ENCODE results near the gene SCD. TPM values are rescaled to one million over a fixed set of nuclear protein-coding genes. Genes with fewer than 3 reads are reported as not detected.

Gene SCD
- total RNA-seq, 1 experiment from 2014 or later = 867 TPM

DNA sequence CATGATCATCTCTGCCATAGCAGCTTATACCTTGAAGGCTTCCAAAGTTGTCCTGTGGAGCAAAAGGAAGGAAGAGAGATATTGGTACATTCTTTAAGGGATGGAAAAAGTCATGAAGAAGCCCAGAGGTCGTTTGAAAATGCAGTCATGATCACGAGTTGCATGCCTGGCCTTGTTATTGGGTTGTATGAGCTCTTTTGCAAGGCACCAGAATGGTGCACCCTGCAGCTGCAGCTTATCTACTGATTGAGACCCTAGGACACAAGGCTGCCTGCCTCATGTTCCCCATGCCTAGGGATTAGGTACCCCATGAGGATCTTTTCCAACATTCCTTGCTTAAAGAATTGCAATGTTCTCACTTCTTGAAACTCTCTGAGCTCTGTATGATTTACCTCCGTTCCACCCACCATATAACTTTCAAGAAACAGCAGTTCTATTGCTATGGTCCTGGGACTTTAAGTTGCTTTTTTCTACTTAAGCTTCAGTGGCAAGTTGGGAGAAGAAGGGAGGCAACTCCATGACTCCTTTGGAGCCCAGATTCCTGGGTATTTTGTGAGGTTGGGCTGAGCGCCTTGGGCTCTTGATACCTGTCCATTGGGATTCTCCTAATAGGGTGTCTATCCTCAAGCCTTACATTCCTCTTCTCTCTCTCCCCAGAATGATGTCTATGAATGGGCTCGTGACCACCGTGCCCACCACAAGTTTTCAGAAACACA, 6.9 kb downstream of the SCD start:
- in situ Hi-C loops (cut with HindIII; ENCODE audit: low pct_unique_long_range_greater_than_20kb, low sequenced_read_pairs) = no loop called here
- DNase-seq (ENCODE audit: low read depth, low spot score) = no peak

DNA sequence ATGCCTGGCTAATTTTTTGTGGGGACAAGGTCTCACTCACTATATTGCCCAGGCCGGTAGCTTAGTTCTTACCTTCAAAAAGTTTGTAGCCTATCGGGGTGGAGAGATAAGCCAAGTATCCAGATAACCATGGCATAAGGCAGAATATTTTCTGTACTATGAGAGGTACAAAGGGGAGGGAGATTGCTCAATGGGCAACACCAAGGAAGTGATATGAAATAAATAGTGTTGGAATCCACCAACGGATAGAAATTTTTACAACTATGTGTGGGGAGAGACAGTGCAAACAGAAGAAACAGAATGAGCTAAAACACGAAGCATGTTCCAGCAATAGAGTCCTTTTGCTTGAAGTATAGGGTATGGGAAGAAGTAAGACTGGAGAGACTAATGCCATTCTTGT, 8.1 kb downstream of the SCD start:
- in situ Hi-C loops (cut with HindIII; ENCODE audit: low pct_unique_long_range_greater_than_20kb, low sequenced_read_pairs) = no loop called here
- no peak for DNase-seq (ENCODE audit: low read depth, low spot score)

GRCh38 chr10:100356067-100357017, 9.3 kb downstream of the SCD start:
- peak; percentile 53 for DNase-seq (ENCODE audit: low read depth, low spot score)
- in situ Hi-C loops (cut with HindIII; ENCODE audit: low pct_unique_long_range_greater_than_20kb, low sequenced_read_pairs) = no loop called here

DNA sequence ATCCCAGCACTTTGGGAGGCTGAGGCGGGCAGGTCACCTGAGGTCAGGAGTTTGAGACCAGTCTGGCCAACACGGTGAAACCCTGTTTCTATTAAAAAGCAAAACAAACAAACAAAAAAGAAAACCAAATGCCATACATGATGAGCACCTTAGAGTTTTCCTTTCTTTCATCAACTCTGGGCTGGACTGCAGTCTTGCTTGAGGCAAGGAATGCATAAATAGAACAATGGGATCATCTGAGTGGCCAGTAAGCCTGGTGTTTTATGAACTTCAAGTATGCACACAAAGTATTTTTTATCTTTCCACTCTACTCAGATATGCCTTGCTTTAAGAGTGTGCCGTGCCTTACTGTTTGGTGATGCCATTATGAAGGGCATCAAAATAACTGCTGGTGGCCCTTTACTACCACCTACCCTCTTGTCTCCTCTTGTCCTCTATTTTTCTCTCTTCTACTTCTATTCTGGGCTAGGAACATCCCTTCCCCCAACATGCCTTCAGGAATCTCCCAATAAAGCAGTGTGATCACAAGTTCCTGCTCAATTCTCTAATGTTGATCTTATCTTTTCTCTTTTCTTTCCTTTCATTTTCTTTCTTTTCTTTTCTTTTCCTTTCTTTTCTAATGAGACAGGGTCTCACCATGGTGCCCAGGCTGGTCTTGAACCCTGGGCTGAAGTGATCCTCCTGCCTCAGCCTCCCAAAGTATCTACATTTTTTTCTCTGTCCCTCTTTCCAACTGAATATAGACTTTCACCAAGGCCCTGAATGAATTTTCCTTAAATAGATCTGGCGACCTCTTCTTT, 10.2 kb downstream of the SCD start:
- peak; percentile 70 for DNase-seq (ENCODE audit: low read depth, low spot score)
- in situ Hi-C loops (cut with HindIII; ENCODE audit: low pct_unique_long_range_greater_than_20kb, low sequenced_read_pairs) = no loop called here

GRCh38 chr10:100359030-100359432, 12.0 kb downstream of the SCD start:
- no peak for DNase-seq (ENCODE audit: low read depth, low spot score)
- in situ Hi-C loops (cut with HindIII; ENCODE audit: low pct_unique_long_range_greater_than_20kb, low sequenced_read_pairs) = no loop called here

DNA sequence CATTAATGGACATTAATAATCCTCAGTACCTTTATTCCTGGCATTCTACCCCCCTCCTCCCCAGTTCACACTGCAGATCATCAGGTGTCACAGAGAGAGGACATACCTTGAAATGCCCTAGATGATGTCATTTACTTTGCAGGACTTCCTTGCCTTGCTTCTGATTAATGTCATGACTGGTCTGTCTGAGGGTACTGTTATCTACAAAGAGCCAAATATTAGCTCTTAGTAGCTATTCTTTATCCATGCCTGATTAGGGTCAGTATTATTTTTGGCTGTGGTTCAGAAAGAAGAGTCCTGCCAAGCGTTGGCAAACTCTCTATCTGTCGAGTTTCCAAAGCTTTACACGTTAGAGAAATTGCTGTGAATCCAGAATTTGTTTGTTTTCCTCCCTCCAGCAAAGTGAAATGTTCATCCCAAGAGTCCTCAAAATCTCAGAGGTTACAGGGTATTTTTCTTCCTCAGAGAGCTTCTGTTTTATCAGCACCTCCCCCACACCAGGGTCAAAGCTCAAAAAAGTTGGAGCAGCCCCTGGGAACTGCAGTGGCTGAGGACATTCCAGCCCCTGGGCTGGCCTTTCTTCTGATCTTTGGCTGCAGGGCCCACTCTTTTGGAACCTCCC, 12.6 kb downstream of the SCD start:
- in situ Hi-C loops (cut with HindIII; ENCODE audit: low pct_unique_long_range_greater_than_20kb, low sequenced_read_pairs) = no loop called here
- no peak for DNase-seq (ENCODE audit: low read depth, low spot score)

DNA sequence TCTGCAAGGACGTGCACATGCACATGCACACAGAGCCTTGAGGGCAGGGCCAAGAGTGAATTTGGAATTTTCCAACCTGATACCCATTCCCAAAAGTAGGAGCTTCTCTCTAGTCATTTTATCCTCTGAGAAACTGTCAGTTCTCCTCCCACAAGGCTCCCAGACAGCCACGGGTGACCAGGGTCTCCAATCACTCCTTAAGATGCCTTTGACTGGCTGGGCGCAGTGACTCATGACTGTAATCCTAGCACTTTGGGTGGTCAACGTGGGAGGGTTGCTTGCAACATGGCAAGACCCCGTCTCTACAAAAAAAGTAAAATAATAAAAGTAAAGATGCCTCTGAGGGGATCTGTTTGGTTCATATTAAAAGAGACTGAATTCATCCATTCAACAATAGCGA, 13.2 kb downstream of the SCD start:
- DNase-seq (ENCODE audit: low read depth, low spot score) = no peak
- in situ Hi-C loops (cut with HindIII; ENCODE audit: low pct_unique_long_range_greater_than_20kb, low sequenced_read_pairs) = no loop called here

DNA sequence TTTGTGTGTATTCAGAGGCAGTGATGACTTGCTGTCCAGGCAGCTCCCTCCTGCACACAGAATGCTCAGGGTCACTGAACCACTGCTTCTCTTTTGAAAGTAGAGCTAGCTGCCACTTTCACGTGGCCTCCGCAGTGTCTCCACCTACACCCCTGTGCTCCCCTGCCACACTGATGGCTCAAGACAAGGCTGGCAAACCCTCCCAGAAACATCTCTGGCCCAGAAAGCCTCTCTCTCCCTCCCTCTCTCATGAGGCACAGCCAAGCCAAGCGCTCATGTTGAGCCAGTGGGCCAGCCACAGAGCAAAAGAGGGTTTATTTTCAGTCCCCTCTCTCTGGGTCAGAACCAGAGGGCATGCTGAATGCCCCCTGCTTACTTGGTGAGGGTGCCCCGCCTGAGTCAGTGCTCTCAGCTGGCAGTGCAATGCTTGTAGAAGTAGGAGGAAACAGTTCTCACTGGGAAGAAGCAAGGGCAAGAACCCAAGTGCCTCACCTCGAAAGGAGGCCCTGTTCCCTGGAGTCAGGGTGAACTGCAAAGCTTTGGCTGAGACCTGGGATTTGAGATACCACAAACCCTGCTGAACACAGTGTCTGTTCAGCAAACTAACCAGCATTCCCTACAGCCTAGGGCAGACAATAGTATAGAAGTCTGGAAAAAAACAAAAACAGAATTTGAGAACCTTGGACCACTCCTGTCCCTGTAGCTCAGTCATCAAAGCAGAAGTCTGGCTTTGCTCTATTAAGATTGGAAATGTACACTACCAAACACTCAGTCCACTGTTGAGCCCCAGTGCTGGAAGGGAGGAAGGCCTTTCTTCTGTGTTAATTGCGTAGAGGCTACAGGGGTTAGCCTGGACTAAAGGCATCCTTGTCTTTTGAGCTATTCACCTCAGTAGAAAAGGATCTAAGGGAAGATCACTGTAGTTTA, 15.8 kb downstream of the SCD start:
- in situ Hi-C loops (cut with HindIII; ENCODE audit: low pct_unique_long_range_greater_than_20kb, low sequenced_read_pairs) = no loop called here
- DNase-seq (ENCODE audit: low read depth, low spot score) = no peak

- in situ Hi-C loops (cut with HindIII; ENCODE audit: low pct_unique_long_range_greater_than_20kb, low sequenced_read_pairs) = no loop called here
Measured at GRCh38 chr10:100364175-100364574, 17.1 kb downstream of the SCD start.

DNA sequence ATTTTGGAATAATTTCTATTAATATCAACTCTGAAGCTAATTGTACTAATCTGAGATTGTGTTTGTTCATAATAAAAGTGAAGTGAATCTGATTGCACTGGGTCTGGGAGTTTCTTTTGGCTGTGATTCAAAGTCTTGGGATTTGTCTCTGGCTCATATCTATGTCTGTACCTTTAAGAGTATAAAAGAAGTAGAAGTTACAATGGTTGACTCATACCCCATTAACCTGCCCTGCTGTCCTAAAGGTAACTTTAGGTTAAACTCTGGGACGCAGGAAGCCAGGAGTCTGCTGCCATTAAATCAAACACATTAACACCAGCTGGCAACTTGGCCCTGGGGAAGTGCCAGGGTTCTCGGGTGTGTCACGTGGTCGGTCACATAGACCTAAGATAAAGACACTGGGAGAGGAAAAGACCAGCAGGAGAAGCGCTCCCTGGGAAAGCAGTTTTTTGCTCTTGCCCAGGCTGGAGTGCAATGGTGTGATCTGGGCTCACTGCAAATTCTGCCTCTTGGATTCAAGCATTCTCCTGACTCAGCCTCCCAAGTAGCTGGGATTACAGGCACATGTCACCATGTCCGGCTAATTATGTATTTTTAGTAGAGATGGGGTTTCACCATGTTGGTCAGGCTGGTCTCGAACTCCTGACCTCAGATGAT, 17.8 kb downstream of the SCD start:
- in situ Hi-C loops (cut with HindIII; ENCODE audit: low pct_unique_long_range_greater_than_20kb, low sequenced_read_pairs) = no loop called here
- DNase-seq (ENCODE audit: low read depth, low spot score) = peak; percentile 89

More at GRCh38 chr10:100364175-100364574, 17.1 kb downstream of the SCD start:
- no peak for DNase-seq (ENCODE audit: low read depth, low spot score)

DNA sequence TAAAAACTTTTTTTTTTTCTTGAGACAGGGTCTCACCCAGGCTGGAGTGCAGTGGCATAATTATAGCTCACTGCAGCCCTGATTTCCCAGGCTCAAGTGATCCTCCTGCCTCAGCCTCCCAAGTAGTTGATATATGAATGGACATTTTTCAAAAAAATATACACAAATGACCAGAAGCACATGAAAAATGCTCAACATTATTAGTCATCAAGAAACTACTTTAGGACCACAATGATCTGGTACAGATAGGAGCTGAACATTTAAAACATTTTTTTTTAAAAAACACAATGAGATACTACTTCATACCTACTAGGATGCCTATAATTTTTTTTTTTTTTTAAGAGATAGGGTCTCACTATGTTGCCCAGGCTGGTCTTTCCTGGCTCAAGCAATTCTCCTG, 21.7 kb downstream of the SCD start:
- DNase-seq (ENCODE audit: low read depth, low spot score) = no peak
- in situ Hi-C loops (cut with HindIII; ENCODE audit: low pct_unique_long_range_greater_than_20kb, low sequenced_read_pairs) = no loop called here

- in situ Hi-C loops (cut with HindIII; ENCODE audit: low pct_unique_long_range_greater_than_20kb, low sequenced_read_pairs) = no loop called here
- peak; percentile 95 for DNase-seq (ENCODE audit: low read depth, low spot score)
Measured at GRCh38 chr10:100370714-100371481, 23.9 kb downstream of the SCD start.

DNA sequence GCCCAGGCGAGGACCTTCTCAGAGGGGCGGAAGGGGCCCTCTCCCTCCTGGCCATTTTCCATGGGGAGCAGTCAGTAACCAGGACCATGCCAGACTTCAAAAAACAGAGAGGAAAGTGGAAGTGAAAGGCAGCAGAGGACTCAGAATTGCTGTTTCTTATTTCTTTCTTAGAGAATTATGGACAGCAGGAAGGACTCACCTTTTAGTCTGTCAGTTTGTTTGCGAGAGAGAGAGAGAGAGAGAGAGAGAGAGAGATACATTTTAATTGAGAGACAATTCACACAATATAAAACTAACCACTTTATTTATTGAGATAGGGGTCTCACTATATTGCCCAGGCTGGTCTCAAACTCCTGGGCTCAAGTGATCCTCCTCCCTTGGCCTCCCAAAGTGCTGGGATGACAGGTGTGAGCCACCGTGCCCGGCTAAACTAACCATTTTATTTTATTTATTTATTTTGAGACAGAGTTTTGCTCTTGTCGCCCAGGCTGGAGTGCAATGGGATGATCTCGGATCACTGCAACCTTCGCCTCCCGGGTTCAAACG, 24.5 kb downstream of the SCD start:
- DNase-seq (ENCODE audit: low read depth, low spot score) = no peak
- in situ Hi-C loops (cut with HindIII; ENCODE audit: low pct_unique_long_range_greater_than_20kb, low sequenced_read_pairs) = no loop called here

DNA sequence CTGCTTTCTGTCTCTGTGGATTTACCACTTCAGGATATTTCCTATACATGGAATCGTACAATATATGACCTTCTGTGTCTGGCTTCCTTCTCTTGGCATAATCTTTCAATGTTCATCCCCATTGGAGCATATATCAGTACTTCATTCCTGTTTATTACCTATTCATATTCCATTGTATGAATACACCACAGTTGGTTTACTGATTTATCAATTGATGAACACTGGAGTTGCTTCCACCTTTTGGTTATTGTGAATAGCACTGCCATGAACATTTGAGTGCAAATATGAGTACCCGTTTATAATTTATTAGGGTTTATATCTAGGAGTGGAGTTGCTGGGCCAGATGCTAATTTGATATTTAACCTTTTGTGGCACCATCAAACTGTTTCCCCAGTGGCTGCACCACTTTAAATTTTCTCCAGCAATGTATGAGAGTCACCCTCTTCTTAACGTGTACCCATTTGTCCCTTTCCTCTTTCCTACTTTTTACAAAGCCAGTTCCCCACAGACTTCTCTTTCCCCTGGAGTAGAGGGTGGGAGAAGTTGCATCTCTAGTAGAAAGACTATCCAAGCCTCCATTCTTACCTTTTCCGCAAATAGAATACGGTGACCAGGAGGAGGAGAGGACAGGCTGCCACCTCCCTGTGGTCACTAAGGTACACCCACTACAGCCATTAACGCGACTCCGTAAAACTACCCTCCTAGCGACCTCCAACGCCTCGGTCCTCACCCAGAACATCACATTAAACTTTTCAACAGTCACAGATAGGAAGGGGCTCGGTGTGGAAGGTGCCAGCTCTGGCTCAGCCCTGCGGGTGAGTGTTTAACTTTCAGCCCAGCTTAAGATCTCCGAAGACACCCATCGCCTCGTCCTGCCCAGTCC, 25.6 kb downstream of the SCD start:
- in situ Hi-C loops (cut with HindIII; ENCODE audit: low pct_unique_long_range_greater_than_20kb, low sequenced_read_pairs) = no loop called here

More for the DNA sequence above, 25.6 kb downstream of the SCD start:
- no peak for DNase-seq (ENCODE audit: low read depth, low spot score)

Data from SK-MEL-5 (cell line).